C1 segment of cervical spinal cord (tissue), 14 donors: ENCODE data around the gene PLK3.
"Not testable (repeated sequence)": the region's sequence is repeated elsewhere in the genome, so short reads cannot be mapped to it uniquely, and the experiment has no call there.

Experiments used
- DNase-seq, 14 donors: peaks; one replicate each; lab custom pipeline; 2025; lab: John Stamatoyannopoulos, UW

Gene PLK3

DNA sequence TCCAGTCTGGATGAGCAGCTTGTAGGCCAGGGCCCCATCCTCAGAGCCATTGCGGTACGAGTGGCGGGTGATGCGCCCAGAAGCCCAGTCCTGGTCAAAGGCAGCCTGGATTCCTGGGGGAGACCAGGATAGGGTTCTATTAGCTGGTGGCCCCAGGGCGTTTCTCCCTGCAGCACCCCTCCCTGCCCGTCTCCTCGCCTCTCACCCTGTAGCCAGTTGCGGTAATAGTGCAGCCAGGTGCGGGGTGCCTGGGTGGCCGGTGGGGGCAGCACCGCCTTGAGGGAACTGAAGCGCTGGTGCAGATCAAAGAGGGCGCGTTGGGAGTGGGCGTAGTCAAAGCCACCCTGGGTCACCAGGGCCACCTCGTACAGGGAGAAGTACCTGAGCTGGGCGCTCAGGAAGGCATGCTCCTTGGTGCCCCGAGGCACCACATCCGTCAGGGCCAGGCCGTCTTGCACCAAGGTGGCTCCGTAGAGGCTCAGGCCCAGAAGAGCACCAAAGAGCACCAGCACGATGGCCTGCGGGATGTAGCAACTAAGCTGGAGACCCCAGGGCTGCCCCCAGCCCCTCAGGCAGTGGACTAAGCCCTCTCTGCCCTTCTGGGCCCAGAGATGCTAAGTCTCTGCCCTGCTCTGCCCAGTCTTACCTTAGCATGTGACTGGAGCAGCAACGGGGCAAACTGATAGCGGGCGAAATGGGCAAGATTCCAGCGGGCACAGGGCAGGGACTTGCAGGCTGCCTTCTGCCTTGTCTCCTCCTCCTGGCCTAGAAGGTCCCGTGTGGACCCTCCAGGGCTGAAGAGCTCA lies 27.2 kb downstream of the PLK3 start:
- DNase-seq: no peak

DNA sequence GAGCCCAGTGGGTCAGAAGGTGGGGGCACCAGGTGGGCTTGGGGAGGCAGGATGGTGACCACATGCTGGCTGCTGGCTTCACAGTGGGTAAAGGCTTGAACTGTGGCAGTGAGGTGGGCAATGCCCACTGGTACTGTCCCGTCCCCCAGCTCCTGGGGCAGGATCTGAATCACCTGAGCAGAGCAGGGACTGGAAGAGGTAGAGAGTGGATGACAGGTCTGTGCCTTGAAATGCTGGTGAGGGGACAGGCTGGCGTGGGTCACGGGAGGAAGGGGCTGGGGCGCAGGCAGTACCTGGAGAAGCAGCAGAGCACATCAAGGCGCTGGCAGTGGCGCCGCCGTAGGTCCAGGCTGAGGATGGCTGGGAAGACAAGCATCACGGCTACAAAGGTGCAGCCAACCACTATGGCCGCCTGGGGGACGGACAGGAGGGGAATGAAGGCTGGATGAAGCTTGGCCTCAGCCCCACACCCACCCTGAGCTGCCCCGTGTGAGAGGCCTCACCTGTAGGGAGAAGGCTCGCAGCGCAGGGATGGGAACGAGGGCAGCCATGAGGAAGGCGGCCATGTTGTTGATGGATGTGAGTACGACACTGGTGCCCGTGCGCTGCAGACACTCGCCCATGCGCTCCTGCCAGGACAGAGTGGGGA lies 27.9 kb downstream of the PLK3 start:
- DNase-seq: no peak

DNA sequence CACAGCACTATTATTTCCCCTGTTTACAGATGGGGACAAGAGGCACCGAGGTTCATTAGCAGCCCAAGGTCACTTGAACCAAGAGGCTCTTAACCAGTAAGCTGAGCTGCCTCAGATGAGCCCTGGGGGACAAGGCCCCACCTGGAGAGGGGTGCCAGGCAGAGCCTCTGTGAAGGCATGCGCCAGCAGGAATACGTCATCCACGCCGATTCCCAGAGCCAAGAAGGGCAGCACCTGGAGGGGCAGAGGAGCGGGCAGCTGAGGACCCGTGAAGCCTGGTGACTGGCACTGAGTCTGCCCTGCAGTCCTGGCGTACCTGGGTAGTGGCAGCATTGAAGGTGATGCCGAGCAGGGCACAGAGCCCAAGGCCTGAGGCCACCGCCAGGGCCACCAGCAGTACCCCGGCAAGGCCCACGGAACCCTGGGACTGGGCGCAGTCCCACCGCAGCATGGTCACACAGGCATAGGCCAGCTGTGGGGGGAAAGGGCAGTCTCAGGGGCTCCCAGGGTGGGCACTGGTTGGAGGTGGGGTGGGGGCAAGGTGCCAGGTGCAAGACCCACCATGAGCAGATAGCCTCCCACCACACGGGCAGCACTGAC lies 28.8 kb downstream of the PLK3 start:
- DNase-seq: no peak

DNA sequence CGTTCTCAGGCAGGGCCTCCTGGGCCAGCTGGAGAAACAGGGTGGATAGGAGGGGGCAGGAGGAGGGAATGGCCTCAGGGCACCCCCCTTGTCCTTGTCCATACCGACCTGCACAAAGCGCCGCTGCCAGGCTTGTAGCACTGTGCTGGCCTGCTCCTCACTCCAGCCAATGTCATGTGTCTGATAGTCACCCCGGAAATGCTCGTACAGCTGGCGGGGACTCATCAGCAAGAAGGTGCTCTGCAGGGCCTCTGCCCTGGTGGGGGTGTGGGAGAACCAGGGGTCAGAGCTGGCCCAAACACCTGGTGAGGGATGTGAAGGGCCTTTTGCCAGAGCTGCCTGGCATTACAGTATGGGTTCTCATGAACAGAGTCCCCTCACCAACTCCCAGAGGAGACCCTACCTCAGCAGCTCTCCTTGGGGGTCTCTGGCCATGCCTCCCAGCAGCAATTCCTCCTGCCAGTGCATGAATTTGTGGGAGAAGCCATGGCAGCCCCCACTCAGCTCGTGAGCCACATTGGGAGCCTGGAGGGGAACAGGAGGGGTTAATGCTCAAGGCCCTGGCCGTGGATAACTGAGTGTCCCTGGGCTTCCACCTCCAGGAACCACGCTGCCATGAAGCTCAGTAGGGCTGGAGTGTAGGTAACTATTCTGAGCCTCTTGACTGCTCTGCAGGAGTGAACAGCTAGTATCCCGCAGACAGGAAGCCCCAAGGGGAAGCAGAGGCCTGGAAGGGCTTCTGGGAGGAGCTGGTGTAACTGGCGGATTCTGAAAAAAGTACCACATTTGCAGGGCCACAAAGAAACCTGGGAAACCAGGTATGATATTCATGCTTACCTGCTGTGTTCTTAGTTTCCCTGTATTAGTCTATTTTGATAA lies 29.6 kb downstream of the PLK3 start:
- DNase-seq: no peak

DNA sequence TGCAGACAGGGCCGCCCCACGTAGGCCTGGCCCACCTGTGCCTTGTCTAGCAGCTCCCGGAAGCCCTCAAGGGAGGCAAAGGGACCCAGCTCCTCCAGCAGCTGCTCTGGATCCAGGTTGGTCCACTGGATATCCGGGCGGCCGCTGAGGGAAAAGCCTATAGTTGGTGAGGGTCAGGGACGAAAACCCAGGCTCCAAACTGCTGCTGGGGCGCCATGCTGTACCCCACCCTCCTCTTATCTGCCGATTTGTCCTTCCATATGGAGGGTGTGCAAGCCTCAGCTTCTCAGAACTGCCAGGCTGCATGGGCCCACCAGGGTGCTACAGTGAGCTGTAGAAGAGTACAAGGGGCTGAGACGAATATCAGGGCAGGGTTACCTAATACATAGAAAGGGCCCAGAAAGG lies 30.7 kb downstream of the PLK3 start:
- DNase-seq: no peak

DNA sequence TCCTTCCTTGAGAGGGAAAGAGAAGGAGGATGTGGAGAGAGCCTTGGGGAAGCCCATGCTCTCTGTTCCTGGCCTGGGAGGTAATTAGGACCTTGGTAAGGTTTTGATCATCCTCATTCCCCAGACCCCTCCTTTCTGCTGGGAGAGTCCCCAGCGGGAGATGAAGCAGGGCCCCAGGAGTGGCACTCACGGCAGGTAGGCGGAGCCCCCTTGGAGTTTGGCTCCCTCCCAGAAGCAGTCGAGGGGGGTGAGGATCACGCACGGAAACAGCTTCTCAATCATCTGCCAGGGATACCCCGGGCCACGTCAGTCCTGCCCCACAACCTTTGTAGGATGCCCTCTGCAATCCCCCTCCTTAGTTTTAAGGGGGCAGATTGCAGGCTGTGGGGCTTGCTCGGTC lies 31.3 kb downstream of the PLK3 start:
- no peak for DNase-seq

DNA sequence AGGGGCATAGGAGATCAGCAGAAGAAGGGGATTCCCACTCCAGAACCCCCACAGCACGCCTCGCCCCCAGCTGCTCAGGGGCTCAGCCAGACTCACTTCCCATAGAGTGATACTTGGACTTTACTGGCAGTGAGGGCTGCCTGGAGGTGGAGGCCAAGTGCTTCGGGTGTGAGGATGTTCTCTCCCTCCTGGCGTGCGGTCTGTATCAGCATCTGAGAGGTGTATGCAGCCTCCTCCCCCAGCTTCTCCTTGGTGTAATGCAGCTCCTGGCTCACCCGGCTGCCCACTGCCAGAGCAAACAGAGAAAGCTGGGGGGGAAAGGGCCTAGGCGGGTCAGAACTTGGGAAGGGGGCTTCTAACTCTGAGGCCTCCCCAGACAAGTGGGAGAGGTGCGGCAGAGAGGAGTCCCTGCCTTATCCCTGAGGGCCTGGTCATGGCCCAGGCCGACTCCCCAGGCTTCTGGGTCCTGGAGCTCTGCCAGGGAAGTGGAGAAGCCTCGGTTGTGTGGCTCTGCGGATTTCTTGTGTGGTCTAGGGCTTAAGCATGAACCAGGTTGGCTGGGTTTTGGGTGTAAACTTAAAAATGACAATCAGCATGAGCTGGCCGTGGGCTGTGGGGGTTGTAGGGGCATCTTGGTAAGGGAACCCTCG lies 32.0 kb downstream of the PLK3 start:
- no peak for DNase-seq

DNA sequence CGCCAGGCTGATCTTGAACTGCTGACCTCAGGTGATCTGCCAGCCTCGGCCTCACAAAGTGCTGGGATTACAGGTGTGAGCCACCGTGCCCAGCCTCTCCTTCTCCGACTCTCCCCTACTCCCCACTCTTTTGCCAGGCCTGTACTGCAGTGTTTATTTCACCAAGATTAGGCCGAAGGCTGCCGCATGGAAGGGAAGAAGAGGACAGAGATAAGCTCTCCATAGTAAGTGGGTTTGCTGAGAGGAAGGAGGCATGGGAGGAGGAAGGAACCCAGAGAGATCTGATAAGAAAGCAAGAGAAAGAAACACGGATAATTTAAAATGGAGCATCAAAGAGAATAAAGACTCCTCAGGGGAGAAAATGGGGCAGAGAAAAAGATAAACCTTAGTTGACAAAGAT lies 34.2 kb downstream of the PLK3 start:
- DNase-seq: no peak

DNA sequence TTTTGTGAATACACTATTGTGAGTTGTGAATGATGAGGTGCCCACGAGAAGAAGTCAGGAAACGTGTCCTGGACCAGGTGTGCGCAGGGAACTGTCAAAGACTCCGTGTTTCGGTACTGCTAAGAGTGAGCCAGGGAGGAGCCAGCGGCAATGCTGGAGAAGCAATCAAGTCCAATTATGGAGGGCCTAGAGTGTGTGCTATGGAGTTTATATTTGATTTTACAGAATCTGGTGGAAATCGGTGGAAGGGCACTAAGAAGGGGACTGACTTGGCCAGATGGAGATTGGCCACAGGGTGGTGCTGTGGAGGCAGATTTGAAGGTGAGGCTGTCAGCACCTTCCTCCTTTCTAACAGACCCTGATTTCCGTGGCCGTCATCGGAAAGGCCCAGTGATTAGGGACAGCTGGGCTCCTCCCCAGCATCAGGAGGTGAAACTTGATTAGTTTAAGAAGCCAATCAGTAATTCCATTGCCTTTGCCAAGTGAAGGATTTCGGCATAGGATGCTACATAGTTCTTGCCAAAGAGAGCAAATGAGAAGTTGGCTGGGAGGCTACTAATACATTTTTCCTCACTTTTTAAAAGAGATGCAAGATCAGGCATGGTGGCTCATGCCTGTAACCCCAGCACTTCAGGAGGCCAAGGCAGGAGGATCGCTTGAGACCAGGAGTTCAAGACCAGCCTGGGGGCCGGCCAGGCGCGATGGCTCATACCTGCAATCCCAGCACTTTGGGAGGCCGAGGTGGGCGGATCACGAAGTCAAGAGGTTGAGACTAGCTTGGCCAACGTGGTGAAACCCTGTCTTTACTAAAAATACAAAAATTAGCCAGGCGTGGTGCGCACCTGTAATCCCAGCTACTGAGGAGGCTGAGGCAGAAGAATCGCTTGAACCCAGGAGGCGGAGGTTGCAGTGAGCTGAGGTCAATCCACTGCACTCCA lies 35.8 kb downstream of the PLK3 start:
- DNase-seq: peak in 11 of 14 donors; percentile 22 to 71 (median 49)

DNA sequence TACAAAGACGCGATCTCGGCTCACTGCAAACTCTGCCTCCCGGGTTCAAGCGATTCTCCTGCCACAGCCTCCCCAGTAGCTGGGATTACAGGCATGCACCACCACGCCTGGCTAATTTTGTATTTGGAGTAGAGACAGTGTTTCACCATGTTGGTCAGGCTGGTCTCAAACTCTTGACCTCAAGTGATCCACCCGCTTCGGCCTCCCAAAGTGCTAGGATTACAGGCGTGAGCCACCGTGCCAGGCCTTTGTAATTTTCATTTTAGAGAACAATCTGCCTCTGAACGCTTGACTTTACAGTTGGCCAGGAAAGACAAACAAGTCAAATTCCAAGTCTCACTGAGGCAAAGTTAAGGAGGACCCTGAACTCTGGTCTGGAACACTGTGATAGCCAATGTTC lies 38.1 kb downstream of the PLK3 start:
- DNase-seq: not testable (repeated sequence)

DNA sequence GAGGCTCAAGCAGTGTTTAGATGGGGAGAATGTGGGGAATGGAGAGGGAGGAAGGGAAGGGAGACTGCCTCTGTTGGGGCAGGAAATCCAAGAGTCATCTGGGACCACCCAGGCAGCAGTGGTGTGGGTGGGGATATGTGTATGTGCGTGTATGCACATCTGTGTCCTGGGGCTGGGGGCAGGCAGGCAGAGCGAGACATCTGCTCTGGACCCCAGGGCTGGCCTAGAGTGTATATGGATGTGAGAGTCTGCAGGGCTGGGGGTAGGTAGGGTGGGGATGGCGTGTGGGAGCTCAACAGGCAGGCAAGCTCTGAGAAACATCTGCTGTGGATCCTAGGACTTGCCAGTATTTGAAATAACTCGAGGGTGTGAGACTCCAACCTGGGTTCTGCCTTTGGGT lies 39.4 kb downstream of the PLK3 start:
- DNase-seq: no peak

DNA sequence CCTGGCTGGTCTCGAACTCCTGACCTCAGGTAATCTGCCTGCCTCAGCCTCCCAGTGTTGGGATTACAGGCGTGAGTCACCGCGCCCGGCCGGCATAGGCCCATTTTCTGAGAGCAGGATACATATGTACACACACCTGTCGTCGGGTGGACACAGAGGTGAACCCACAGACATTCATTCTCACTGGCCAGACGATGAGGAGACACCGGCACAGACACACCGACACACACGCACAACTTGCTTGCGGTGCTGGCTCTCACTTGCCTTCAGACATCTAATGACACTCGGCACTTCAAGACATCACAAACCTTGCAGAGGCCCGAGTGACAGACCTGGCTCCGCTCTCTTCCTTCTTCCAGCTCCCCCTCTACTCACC lies 42.3 kb downstream of the PLK3 start:
- DNase-seq: peak in 1 of 14 donors; percentile 64

DNA sequence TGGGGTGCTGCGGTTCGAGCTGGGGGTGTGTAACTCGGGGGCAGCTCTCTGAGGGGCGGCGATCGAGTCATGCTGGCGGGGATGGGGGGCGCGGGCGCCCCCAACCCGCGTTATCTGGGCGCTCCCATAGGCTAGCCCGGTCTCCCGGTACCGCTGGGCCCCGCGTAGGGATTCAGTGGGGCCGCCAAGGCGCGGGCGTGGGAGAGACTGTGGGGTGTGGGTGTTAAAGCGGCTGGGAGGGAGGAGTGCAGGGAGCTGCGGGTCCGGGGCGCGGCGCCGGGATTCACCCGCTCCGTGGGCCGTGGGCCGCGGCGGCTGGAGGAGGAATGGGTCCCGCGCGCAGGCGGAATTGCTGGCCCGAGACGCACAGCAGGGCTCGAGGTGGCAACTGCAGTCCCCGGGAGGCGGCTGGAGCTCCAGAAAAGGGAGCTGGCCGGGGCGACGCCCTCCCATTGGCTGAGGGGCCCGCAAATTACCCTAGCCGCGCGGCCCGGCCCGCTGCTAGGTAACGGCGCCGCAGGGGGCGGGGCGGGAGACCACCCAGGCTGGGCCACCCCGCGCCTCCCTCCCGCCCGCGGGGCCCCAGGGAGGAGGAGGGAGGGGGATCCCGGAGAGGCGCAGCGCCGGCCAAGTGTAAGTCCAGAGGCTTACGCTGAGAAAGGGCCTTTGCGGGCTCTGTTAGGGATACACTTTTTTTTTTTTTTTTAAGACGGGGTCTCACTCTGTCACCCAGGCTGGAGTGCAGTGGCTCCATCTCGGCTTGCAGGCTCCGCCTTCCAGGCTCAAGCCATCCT lies 42.9 kb downstream of the PLK3 start, which contains the start of gene PTCH2:
Gene PTCH2 (minus strand): TSS at position 392 of the 794 bp plus-strand sequence. CDS start 321 bp downstream, at position 71.
- peak in 9 of 14 donors; percentile 17 to 77 (median 50) for DNase-seq

DNA sequence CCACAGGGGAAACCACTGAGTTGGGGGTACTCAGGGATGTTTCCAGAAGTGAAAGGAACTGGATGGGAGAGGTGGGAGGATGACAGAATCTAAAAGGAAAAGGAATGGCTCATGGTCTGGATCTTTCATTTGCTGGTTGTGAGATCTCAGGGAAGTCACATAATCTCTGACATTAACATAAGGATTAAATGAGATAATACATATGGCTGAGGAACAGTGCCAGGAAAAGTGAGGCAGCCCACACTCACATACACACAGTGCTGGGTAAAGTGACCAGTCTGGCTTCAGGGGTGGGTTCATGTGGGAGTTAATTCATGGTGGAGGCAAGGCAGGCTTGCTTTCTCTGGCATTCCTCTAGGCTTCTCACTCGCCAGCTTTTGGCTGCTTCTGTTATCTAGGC lies 46.8 kb downstream of the PLK3 start:
- no peak for DNase-seq

DNA sequence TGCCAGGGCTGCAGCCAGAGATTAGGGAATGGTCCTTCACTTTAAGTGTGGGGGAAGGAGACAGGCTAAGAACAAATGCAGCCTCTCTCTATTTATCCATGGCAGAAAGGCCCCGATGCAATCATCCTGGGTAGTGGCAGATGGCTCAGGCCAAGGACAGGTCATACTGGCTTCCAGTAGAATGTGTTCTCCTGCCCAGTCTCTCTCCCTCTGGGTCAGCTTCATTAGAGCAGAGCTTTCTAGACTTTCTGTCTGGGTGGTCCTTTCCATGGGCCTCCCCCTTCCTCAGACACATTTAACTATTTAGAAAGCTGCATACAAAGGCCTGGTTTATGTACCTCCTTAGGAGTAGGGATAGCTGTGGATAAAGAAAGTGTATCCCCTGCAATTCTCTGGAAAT lies 47.7 kb downstream of the PLK3 start:
- peak in 1 of 14 donors; percentile 6 for DNase-seq

DNA sequence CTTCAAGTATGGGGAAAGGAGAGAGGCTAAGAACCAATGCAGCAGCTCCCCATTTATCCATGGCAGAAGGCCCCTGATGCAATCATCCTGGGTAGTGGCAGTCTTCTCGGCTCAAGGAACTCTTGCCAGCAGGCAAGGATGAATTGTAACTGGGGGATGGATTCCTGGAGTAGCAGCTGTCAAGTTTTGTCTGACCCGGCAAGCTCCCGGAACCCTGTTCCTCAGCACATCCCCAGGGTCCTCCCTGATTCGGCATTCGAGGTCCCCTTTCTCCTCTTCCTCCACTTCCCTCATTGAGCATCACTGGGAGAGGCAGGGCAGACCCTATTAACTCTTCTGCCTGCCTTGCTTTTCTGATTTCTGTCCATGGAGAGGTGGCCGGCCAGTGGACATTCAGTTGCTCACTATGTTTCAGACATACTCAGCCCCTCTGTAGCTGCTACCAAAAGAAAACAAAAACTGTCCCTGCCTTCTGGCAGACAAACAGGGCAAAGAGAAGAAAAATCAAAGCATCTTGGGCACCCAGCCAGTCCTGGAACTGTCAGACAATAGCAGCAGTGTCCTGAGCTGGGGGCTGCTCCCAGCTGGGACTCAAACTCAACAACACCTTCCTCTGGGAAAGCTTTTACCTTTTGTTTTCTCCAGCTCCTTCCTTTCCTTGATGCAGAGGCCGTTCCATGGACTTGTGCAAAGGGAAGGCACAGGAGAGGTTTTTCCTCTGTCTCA lies 48.4 kb downstream of the PLK3 start:
- DNase-seq: peak in 9 of 14 donors; percentile 14 to 67 (median 34)

DNA sequence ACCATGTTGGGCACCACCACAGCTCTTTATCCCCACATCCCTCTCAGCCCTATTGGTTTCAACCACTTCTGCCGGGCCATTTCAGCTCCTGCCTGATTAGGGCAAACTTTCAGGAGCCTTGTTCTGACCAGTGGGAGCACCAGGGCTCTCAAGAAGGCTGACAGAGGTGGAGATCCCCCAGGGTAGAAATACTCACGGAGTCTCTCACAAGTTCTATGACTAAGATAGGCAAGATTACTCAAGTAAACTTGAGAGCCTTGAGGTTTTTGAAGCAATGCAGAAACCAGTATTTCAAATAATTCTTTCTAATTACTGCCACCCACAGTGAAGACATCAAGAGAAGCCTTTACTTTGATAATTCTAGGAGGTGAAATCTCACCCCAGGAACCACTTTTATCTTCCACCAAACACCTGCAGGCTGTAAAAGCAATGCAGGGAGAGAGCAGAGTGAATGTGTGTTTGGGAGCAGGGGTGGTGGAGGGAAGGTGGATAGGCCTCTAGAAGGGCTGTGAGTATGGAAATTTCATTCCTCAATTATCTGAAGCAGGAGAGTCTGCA lies 49.5 kb downstream of the PLK3 start:
- no peak for DNase-seq

DNA sequence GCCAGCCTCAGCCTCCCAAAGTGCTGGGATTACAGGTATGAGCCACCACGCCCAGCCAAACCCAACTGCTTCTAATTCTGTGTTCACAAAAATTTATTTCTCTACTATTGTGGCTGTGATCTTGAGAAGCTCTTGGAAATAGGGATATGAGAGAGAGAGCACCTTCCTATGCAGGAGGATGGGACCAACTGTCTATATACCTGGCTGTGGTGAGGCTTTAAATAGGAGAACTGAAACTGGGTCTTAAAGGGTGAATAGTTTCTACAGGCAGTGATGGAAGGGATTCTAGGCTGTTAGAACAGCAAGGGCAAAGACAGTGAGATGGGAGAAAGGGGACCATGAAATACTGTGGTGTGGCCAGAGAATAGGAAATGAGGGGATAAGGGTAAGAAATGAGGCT lies 51.1 kb downstream of the PLK3 start:
- DNase-seq: no peak
